A549 (cell line): ENCODE results near the gene SURF6.

Experiments
- EP300 ChIP-seq, 2 experiments: fragments of >200 bp; sonication (Bioruptor Twin); formaldehyde crosslinking; IDR thresholded peaks; 2 replicates in 1 of 2; 3 replicates in 1 of 2; pipeline ENCODE4 v1.6.1; 2016 to 2017
- POLR2A ChIP-seq: IDR thresholded peaks from 2 replicates; pipeline ENCODE4 v1.6.1; 2012; ENCODE audit warnings: mild to moderate bottlenecking, low read length
- SMC3 ChIP-seq: fragments of >200 bp; sonication (Bioruptor Twin); formaldehyde crosslinking; IDR thresholded peaks from 3 replicates; pipeline ENCODE4 v1.6.1; 2018; ENCODE audit warnings: inconsistent platforms
- TF ChIP-seq, protein P1 (sequence below): fragments of >200 bp; sonication (Bioruptor Twin); formaldehyde crosslinking; IDR thresholded peaks from 3 replicates; pipeline ENCODE4 v1.6.1; 2016
- TF ChIP-seq, protein P2 (sequence below): fragments of >200 bp; sonication (Bioruptor Twin); formaldehyde crosslinking; IDR thresholded peaks from 3 replicates; pipeline ENCODE4 v1.5.1; 2016

- TF ChIP-seq EP300 (IDR thresholded peaks at IDR 0.05): no peak
- TF ChIP-seq SMC3: no peak
- TF ChIP-seq POLR2A: no peak
- TF ChIP-seq, protein P1, sequence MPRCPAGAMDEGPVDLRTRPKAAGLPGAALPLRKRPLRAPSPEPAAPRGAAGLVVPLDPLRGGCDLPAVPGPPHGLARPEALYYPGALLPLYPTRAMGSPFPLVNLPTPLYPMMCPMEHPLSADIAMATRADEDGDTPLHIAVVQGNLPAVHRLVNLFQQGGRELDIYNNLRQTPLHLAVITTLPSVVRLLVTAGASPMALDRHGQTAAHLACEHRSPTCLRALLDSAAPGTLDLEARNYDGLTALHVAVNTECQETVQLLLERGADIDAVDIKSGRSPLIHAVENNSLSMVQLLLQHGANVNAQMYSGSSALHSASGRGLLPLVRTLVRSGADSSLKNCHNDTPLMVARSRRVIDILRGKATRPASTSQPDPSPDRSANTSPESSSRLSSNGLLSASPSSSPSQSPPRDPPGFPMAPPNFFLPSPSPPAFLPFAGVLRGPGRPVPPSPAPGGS: no peak
- TF ChIP-seq, protein P2, sequence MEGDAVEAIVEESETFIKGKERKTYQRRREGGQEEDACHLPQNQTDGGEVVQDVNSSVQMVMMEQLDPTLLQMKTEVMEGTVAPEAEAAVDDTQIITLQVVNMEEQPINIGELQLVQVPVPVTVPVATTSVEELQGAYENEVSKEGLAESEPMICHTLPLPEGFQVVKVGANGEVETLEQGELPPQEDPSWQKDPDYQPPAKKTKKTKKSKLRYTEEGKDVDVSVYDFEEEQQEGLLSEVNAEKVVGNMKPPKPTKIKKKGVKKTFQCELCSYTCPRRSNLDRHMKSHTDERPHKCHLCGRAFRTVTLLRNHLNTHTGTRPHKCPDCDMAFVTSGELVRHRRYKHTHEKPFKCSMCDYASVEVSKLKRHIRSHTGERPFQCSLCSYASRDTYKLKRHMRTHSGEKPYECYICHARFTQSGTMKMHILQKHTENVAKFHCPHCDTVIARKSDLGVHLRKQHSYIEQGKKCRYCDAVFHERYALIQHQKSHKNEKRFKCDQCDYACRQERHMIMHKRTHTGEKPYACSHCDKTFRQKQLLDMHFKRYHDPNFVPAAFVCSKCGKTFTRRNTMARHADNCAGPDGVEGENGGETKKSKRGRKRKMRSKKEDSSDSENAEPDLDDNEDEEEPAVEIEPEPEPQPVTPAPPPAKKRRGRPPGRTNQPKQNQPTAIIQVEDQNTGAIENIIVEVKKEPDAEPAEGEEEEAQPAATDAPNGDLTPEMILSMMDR: no peak
Observed at GRCh38 chr9:133309608-133310007, 26.4 kb downstream of the SURF6 start.
